Measurements from ENCODE around the gene RBBP8NL.

- TF ChIP-seq CTCF (conservative IDR thresholded peaks at IDR 0.05; ENCODE audit: low read depth in 2 of 2), result no peak
- no peak for TF ChIP-seq EZH2 (IDR thresholded peaks at IDR 0.05; ENCODE audit: low read depth, unreplicated experiment)
- TF ChIP-seq ZNF114 (CRISPR knock-in tag; IDR thresholded peaks at IDR 0.05), result no peak
- no peak for TF ChIP-seq POLR2AphosphoS5 (IDR thresholded peaks at IDR 0.05; ENCODE audit: low read depth)
- TF ChIP-seq EZH2phosphoT487 (IDR thresholded peaks at IDR 0.05; ENCODE audit: unreplicated experiment), result no peak
- TF ChIP-seq STAT1 (IDR thresholded peaks at IDR 0.05; ENCODE audit: unreplicated experiment), result no peak
Measured at GRCh38 chr20:62451156-62451767, 23.9 kb upstream of the RBBP8NL start.

All from GM23338 (cell line).